HFFc6 (cell line): Measurements from ENCODE around the gene MAGEA8. TPM values are rescaled to one million over a fixed set of nuclear protein-coding genes. Genes with fewer than 3 reads are reported as not detected.
"Not testable (repeated sequence)": the region's sequence is repeated elsewhere in the genome, so short reads cannot be mapped to it uniquely, and the experiment has no call there.

Experiments
- DNase-seq: peaks from one replicate; pipeline ENCODE4 v3.0.0-alpha.2; 2018
- H3K27ac Mint-ChIP-seq: 2 replicates; pipeline ENCODE4 v1.8.0; 2020; ENCODE audit warnings: mild to moderate bottlenecking, mixed read lengths
- H3K27me3 Mint-ChIP-seq: 2 replicates; pipeline ENCODE4 v1.8.0; 2021; ENCODE audit warnings: mild to moderate bottlenecking, moderate library complexity, mixed read lengths; ENCODE audit not compliant: insufficient read depth
- H3K36me3 Mint-ChIP-seq: 2 replicates; pipeline ENCODE4 v1.8.0; 2021; ENCODE audit warnings: low read depth, mixed read lengths
- H3K4me1 Mint-ChIP-seq: 2 replicates; pipeline ENCODE4 v1.8.0; 2020; ENCODE audit warnings: low read depth, mixed read lengths
- H3K4me3 Mint-ChIP-seq: 2 replicates; pipeline ENCODE4 v1.8.0; 2020; ENCODE audit warnings: mild to moderate bottlenecking, moderate library complexity, mixed read lengths
- H3K9me3 Mint-ChIP-seq: 2 replicates; pipeline ENCODE4 v1.8.0; 2020; ENCODE audit warnings: mild to moderate bottlenecking, mixed read lengths
- CTCF ChIP-seq: fragments of 200-600 bp; sonication (generic); IDR thresholded peaks from 2 replicates; pipeline ENCODE4 v1.5.0; 2021; ENCODE audit warnings: antibody characterized with exemption, mild to moderate bottlenecking
- long read RNA-seq: library from polyadenylated mRNA; unstranded; transcript quantifications from one replicate; pipeline ENCODE4 v2.0.0, GENCODE V29; 2019
- total RNA-seq, 6 experiments: library from RNA; stranded (reverse); fragmentation: NEBNext Ultra II Directional; extraction: Animal tissue kit (Norgen Biotek cat#: 25700); gene quantifications; 2 replicates in 1 of 6; 3 replicates in 5 of 6; pipeline ENCODE4 v1.2.3, GENCODE V29; 2021

Gene MAGEA8
- total RNA-seq = not detected
- long read RNA-seq = 0 reads

- Mint-ChIP-seq H3K27me3 (peaks cover 1% of the 10 kb centered on the region; the same call in 1 of the 2 replicates), H3K36me3 (no peaks in the 10 kb centered on the region), H3K4me3 (no peak within 1 kb of the TSS), H3K27ac (no peak within 1 kb of the TSS), H3K9me3 (no peaks in the 10 kb centered on the region), H3K4me1 (peaks cover 9% of the 10 kb centered on the region)
- DNase-seq = no peak
- peak; percentile 30; the same call in 1 of the 2 replicates for TF ChIP-seq CTCF
Measured at GRCh38 chrX:149881081-149881711, at the start of gene MAGEA8. Gene MAGEA8, plus strand, starts transcription at chrX:149881183. Its CDS starts 3,090 bp downstream, at chrX:149884273.

GRCh38 chrX:149831473-149831872 lies 49.5 kb upstream of the MAGEA8 start:
- Mint-ChIP-seq H3K9me3 (no peaks in the 10 kb centered on the region), H3K27me3 (peaks cover 4% of the 10 kb centered on the region), H3K4me3 (no peak overlapping the region), H3K4me1 (peaks cover 20% of the 10 kb centered on the region), H3K27ac (no peak overlapping the region), H3K36me3 (no peaks in the 10 kb centered on the region)
- no peak for TF ChIP-seq CTCF
- DNase-seq = no peak

- H3K27me3 Mint-ChIP-seq, H3K9me3 Mint-ChIP-seq, H3K36me3 Mint-ChIP-seq, DNase-seq, H3K27ac Mint-ChIP-seq, H3K4me1 Mint-ChIP-seq, H3K4me3 Mint-ChIP-seq: not testable (repeated sequence)
Measured at GRCh38 chrX:149836728-149837127, 44.3 kb upstream of the MAGEA8 start.

- H3K27me3 Mint-ChIP-seq = peaks cover 2% of the 10 kb centered on the region
- TF ChIP-seq CTCF = no peak
- no peaks in the 10 kb centered on the region for H3K36me3 Mint-ChIP-seq
- no peaks in the 10 kb centered on the region for H3K4me1 Mint-ChIP-seq
- no peak overlapping the region for H3K27ac Mint-ChIP-seq
- no peak for DNase-seq
- no peaks in the 10 kb centered on the region for H3K9me3 Mint-ChIP-seq
- no peak overlapping the region for H3K4me3 Mint-ChIP-seq
Measured at GRCh38 chrX:149837167-149837566, 43.8 kb upstream of the MAGEA8 start.

- no peak overlapping the region for H3K27ac Mint-ChIP-seq
- no peaks in the 10 kb centered on the region for H3K36me3 Mint-ChIP-seq
- H3K4me1 Mint-ChIP-seq = no peaks in the 10 kb centered on the region
- H3K4me3 Mint-ChIP-seq = no peak overlapping the region
- H3K9me3 Mint-ChIP-seq = no peaks in the 10 kb centered on the region
- H3K27me3 Mint-ChIP-seq = peaks cover 2% of the 10 kb centered on the region
- DNase-seq = no peak
- no peak for TF ChIP-seq CTCF
Measured at GRCh38 chrX:149837639-149838038, 43.3 kb upstream of the MAGEA8 start.

- TF ChIP-seq CTCF = no peak
- H3K4me3 Mint-ChIP-seq = no peak overlapping the region
- no peaks in the 10 kb centered on the region for H3K36me3 Mint-ChIP-seq
- no peaks in the 10 kb centered on the region; the same call in 1 of the 2 replicates for H3K27me3 Mint-ChIP-seq
- no peaks in the 10 kb centered on the region for H3K4me1 Mint-ChIP-seq
- no peak overlapping the region for H3K27ac Mint-ChIP-seq
- no peak for DNase-seq
- H3K9me3 Mint-ChIP-seq = no peaks in the 10 kb centered on the region
Measured at GRCh38 chrX:149841929-149842328, 39.1 kb upstream of the MAGEA8 start.
